T-helper 2 cell treated with Interferon-gamma antibody and Interleukin-4, amounts not matched to agents 5 μg/mL and 100 μg/mL, for 36 hours (primary cell): ENCODE results near the gene ZNF99.
"Not testable (repeated sequence)": the region's sequence is repeated elsewhere in the genome, so short reads cannot be mapped to it uniquely, and the experiment has no call there.

Experiments
- DNase-seq: peaks from one replicate; pipeline ENCODE4 v3.0.0; 2021; ENCODE audit warnings: low spot score
- H3K27ac Mint-ChIP-seq: one replicate; pipeline ENCODE4 v1.8.0; 2021; ENCODE audit warnings: mild to moderate bottlenecking, mixed read lengths
- H3K27me3 Mint-ChIP-seq: one replicate; pipeline ENCODE4 v1.8.0; 2021; ENCODE audit warnings: low read depth, mixed read lengths
- H3K36me3 Mint-ChIP-seq: one replicate; pipeline ENCODE4 v1.8.0; 2021; ENCODE audit warnings: low read depth, mixed read lengths
- H3K4me1 Mint-ChIP-seq: one replicate; pipeline ENCODE4 v1.8.0; 2021; ENCODE audit warnings: low read depth, mixed read lengths
- H3K4me3 Mint-ChIP-seq: one replicate; pipeline ENCODE4 v1.8.0; 2022; ENCODE audit warnings: mild to moderate bottlenecking, moderate library complexity, mixed read lengths
- H3K9me3 Mint-ChIP-seq: one replicate; pipeline ENCODE4 v1.8.0; 2021; ENCODE audit warnings: mixed read lengths

The ZNF99 gene

DNA sequence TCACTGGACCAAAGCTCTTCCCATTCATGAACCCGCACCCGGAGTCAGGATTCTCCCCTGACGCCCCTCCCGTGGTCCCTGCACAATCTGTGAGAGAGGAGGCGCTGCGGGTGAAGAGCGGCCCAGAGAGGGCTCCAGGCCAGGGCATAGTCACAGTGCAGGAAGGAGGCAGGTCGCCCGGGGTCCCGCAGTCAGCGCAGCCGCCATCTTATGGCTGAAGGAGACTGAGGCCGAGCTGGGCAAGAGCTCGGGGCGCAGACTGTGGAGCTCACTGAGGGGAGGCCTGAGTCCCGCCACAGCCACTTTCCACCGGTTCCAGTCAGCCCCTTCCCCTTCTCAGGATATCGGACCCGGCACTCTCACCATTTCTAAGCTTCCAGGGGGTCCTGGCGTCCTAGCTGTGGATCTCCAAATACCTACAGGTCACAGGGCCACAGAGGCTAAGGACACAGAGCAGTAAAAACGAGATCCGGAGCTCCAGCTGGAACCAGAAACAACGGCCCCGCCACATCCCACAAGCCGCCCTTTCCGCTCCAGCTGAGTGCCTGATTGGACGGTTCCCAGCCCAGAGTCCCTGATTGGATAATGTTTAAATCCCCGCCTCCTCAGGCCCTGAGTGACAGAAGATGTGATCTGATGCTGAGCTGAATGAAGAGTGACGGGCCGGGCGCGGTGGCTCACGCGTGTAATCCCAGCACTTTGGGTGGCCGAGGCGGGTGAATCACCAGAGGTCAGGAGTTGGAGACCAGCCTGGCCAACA, at the start of gene ZNF99:
TSS of gene ZNF99 (minus strand) at position 501 of the 760 bp plus-strand sequence. CDS start at position 366, 135 bp downstream.
- no peak for DNase-seq
- Mint-ChIP-seq H3K4me3 (no peak within 1 kb of the TSS), H3K9me3 (peaks cover 36% of the 10 kb centered on the region), H3K36me3 (peaks cover 2% of the 10 kb centered on the region), H3K4me1 (no peaks in the 10 kb centered on the region), H3K27ac (no peak within 1 kb of the TSS), H3K27me3 (no peaks in the 10 kb centered on the region)

DNA sequence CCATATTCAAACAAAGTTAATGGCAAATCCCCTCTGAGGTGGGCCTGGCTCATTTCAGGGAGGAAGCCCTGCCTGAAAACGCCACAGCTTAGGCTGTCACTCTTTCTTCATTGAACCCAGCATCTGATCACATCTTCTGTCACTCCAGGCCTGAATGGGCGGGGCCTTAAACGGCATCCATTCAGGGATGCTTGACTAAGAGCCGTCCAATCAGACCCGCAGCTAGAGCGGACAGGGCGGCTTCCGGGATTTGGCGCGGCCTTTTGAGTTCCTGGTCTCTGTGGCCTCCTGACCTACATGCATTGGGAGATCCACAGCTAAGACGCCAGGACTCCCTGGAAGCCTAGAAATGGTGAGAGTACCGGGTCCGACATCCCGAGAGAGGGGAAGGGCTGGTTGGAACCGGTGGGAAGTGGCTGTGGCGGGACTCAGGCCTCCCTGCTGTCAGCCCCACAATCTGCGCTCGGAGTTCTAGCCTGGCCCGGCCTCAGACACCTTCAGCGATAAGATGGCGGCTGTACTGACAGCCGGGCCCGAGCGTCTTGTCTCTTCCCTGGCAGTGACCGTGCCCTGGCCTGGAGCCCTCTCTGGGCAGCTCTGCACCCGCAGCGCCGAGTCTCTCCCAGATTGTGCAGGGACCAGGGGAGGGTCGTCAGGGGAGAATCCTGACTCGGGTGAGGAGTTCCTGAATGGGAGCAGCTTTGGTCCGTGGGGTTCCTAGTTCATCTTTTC, 48.2 kb upstream of the ZNF99 start, which contains the start of gene ZNF723:
TSS of gene ZNF723 (plus strand) at position 261 of the 732 bp plus-strand sequence. CDS start at position 350, 89 bp downstream.
- Mint-ChIP-seq H3K27ac (no peak within 1 kb of the TSS), H3K9me3 (peaks cover 44% of the 10 kb centered on the region), H3K27me3 (no peaks in the 10 kb centered on the region), H3K4me1 (no peaks in the 10 kb centered on the region), H3K4me3 (no peak within 1 kb of the TSS), H3K36me3 (no peaks in the 10 kb centered on the region)
- DNase-seq: no peak

DNA sequence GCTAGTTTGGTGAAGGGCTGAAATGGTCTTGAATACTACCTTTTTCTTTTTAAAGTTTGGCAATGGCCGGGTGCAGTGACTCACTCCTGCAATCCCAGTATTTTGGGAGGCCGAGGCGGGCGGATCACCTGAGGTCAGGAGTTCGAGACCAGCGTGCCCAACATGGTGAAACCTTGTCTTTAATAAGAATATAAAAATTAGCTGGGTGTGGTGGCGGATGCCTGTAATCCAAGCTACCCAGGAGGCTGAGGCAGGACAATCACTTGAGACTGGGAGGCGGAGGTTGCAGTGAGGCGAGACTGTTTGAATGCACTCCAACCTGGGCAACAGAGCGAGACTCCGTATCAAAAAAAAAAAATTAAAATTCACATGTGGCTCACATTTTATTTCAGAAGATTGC, 47.3 kb upstream of the ZNF99 start:
- Mint-ChIP-seq H3K27ac (no peak overlapping the region), H3K4me1 (no peaks in the 10 kb centered on the region), H3K9me3 (peaks cover 43% of the 10 kb centered on the region), H3K27me3 (no peaks in the 10 kb centered on the region), H3K36me3 (no peaks in the 10 kb centered on the region), H3K4me3 (no peak overlapping the region)
- no peak for DNase-seq

DNA sequence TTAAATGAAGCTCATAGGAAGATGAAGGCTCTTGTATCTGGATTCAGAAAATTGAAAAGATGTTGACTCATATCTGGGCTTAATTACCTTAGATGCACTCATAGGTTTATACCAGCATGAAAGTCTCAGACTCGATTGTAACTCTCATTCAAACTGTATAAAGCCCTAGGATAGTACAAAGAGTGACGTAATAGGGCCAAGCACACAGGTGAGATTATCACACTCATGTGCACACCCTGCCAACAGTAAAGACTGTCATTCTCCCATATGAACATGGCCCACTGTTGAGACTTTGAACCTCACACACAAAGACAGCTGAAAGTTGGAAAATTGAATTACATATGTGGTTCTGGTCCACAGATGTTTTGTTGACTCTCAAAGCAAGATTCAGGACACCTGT, 30.2 kb upstream of the ZNF99 start:
- Mint-ChIP-seq H3K4me1 (no peaks in the 10 kb centered on the region), H3K9me3 (peaks cover 82% of the 10 kb centered on the region), H3K4me3 (no peak overlapping the region), H3K36me3 (no peaks in the 10 kb centered on the region), H3K27ac (no peak overlapping the region), H3K27me3 (no peaks in the 10 kb centered on the region)
- no peak for DNase-seq

DNA sequence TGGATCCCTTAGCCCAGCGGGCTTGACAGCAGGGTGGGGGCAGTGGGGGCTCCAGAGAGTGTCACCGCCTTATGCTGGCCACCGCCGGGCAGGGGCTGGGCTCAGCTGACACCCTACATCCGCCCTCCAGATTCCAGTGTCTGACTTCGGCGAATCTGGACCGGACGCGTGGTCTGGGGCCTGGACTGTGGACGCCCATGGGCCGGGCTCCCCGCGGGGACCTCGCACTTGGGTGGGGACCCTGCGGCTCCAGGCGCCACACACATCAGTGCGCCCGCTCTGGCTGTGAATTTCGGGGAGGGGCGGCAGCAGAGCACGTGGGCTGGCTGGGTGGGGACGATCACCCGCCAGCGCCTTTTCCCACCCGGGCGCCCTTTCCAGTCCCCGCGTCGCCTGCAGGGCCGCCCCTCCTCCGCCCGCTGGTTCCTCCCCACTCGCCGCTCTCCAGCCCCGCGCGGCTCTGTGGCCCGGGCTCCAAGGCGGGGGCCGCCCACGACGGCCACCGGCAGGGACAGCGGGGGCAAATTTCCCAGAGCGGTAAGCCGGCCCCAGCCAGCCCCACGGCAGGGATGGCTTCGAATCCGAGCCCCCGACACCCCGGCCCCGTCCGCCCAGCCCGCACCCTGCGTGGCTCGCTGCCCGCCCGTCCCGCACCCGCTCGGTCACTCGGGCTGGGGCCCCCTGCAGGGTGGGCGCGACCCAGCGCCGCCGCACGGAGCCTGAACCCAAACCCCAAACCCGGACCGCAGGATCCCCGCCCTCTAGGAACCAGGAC, 23.3 kb upstream of the ZNF99 start:
- no peak for DNase-seq
- Mint-ChIP-seq H3K4me1 (no peaks in the 10 kb centered on the region), H3K27ac (no peak overlapping the region), H3K27me3 (no peaks in the 10 kb centered on the region), H3K36me3 (no peaks in the 10 kb centered on the region), H3K4me3 (no peak overlapping the region), H3K9me3 (peaks cover 39% of the 10 kb centered on the region)

DNA sequence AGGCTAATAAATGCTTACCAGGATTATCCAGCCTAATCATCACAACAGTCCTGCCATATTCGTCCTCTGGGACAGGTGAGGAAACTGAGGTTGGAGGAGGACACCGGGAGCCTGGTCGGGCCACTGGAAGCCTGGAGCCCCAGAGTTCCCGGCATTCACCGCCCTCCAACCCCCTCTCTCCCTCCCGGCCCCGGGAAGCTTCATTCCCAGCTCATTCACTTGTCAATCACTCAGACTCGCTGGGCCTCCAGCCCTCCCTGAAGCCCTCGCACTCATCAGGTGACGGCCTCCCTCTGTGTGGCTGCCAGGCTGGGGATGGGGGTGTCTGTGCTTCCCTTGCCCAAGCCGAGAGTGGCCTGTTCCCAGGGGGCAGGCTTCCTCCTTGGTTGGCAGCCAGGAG, 22.5 kb upstream of the ZNF99 start:
- no peaks in the 10 kb centered on the region for H3K27me3 Mint-ChIP-seq

DNA sequence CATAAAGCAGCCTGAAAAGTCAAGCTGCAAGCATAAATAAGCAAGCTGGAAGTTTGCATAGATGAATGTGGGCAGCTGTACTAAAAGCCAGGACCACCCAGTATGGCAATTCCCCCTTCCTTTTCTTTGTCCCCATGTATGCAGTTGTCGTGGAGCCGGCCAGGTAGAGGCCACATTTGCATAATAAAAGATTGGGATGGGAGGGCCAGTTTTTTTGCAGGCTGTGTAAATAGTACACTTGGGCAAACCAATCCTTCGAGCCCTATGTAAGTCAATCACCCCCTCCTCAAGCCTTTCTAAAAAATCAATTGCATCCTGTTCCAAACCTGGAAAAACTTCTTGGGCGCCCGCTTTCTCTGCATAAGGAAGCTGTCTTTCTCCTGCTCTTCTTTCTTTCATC, 13.1 kb upstream of the ZNF99 start:
- Mint-ChIP-seq H3K4me1 (no peaks in the 10 kb centered on the region), H3K4me3 (no peak overlapping the region), H3K36me3 (peaks cover 4% of the 10 kb centered on the region), H3K9me3 (peaks cover 62% of the 10 kb centered on the region), H3K27ac (no peak overlapping the region), H3K27me3 (no peaks in the 10 kb centered on the region)
- no peak for DNase-seq

More for the DNA sequence above, 22.5 kb upstream of the ZNF99 start:
- Mint-ChIP-seq H3K4me3 (no peak overlapping the region), H3K4me1 (no peaks in the 10 kb centered on the region), H3K9me3 (peaks cover 36% of the 10 kb centered on the region), H3K36me3 (no peaks in the 10 kb centered on the region), H3K27ac (no peak overlapping the region)
- no peak for DNase-seq

DNA sequence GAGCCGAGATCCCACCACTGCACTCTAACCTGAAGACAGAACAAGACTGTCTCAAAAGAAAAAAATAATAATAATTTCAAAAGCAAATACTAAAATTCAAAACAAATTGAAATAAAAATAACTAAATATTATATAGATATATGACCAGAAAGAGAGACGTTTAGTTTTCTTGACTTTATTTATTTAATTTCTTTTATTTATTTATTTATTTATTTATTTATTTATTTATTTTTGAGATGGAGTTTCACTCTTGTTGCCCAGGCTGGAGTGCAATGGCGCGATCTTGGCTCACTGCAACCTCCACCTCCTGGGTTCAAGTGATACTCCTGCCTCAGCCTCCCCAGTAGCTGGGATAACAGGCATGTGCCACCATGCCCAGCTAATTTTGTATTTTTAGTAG, 8.9 kb upstream of the ZNF99 start:
- not testable (repeated sequence) for H3K4me3 Mint-ChIP-seq, H3K4me1 Mint-ChIP-seq, H3K27ac Mint-ChIP-seq, DNase-seq, H3K27me3 Mint-ChIP-seq, H3K36me3 Mint-ChIP-seq
- peaks cover 60% of the 10 kb centered on the region for H3K9me3 Mint-ChIP-seq

DNA sequence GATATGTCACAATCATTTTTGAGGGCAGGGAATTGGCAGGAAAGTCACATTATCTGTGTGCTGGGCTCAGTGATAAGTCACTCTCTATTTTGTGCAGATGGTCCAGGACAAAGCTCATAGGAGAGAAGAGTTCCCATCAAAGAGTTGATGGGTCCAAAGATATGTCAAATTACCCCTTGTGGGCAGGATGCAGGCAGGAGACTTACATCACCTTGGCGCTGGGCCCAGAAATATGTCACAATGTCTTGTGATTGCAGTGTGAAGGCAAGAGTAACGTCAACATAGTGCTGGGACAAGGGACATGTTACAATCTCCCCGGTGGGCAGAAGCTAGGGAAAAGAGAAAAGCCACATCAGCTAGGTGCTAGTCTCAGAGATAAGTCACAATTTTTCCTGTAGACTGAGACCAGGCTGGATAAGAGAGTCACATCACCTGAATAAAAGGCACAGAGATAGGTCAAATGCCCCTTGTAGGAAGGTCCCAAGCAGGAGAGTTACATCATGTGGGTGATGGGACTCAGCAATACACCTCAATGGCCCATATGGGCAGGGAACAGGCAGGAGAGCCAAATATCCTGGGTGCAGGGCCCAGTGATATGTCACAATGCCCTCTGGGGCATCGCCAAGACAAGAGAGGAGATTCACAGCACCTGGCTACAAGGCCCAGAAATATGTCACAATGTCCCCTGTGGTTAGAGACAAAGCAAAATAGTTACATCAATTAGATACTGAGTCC, 47.9 kb downstream of the ZNF99 start:
- Mint-ChIP-seq H3K4me3 (no peak overlapping the region), H3K27me3 (no peaks in the 10 kb centered on the region), H3K27ac (no peak overlapping the region), H3K4me1 (no peaks in the 10 kb centered on the region), H3K36me3 (no peaks in the 10 kb centered on the region), H3K9me3 (peaks cover 86% of the 10 kb centered on the region)
- DNase-seq: no peak

DNA sequence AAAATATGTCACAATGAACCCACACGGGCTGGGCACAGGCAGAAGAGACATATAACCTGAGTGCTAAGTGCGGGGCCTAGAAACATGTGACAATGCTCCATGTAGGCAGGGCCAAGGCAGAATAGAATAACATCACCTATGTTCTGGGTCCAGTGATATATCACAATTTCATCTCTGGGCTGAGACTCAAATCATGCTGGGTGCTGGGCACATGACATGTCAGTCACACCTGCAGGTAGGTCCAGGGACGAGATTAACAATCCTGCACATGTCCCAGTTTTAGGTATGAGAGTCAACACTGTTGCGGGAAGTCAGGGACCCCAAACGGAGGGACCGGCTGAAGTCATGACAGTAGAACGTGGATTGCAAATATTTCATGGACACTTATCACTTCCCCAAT, 50.3 kb downstream of the ZNF99 start:
- H3K4me3 Mint-ChIP-seq: no peak overlapping the region
- no peak overlapping the region for H3K27ac Mint-ChIP-seq
- no peaks in the 10 kb centered on the region for H3K4me1 Mint-ChIP-seq
- H3K36me3 Mint-ChIP-seq: no peaks in the 10 kb centered on the region
- H3K9me3 Mint-ChIP-seq: peaks cover 86% of the 10 kb centered on the region
- no peak for DNase-seq
- no peaks in the 10 kb centered on the region for H3K27me3 Mint-ChIP-seq

DNA sequence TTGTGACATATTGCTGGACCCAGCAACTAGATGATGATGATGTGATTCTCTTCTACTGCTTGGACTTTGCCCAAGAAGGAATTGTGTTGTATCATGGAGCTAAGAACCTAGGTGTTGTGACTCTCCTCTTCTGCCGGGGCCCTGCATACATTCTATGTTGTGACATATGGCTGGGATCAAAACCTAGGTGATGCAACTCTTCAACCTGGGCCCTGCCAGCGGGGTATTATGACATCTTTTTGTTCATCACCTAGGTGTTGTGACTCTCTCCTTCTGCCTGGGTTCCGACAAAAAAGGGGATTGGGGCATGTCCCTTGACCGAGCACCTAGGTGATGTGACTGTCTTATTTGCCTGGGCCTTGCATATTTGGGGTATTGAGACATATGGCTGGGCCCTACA, 55.7 kb downstream of the ZNF99 start:
- not testable (repeated sequence) for H3K4me3 Mint-ChIP-seq, H3K36me3 Mint-ChIP-seq, H3K4me1 Mint-ChIP-seq, DNase-seq, H3K27ac Mint-ChIP-seq, H3K27me3 Mint-ChIP-seq
- H3K9me3 Mint-ChIP-seq: peaks cover 87% of the 10 kb centered on the region

DNA sequence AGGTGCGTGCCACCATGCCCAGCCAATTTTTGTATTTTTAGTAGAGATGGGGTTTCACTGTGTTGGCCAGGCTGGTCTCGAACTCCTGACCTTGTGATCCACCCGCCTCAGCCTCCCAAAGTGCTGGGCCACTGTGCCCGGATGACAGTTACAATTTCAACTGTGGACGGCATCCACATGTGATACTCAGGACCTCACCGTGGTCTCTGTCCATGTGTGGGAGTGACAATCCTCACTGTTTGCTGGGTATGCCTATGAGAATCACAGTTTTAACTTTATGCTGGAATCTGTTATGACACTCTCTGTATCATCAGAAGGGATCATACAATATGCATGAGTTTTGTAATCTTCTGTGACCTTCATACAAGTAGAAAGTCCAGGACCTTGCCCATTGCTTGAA, 62.4 kb downstream of the ZNF99 start:
- H3K4me1 Mint-ChIP-seq, H3K4me3 Mint-ChIP-seq, H3K27ac Mint-ChIP-seq, H3K36me3 Mint-ChIP-seq, H3K27me3 Mint-ChIP-seq, DNase-seq: not testable (repeated sequence)
- peaks cover 79% of the 10 kb centered on the region for H3K9me3 Mint-ChIP-seq

DNA sequence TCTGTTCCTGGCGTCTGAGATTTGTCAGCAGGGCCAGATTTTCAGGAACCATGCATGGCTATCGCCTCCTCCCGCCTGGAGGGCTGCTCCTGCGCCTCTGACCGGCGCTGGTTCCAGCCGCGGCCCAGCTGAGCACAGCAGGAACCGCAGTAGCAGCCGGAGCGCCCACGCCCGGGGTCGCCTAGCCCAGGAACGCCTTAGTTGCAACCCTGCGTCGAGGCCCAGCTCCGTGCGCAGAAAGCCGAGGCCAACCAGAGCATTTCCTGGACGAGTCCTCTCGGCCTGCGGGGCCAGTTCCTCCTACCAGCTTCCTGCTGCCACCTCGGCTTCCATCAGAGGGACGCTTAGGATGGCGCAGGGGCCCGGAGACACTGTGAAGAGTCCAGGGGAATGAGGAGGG, 75.0 kb downstream of the ZNF99 start:
- Mint-ChIP-seq H3K4me3 (no peak overlapping the region), H3K36me3 (no peaks in the 10 kb centered on the region), H3K9me3 (peaks cover 26% of the 10 kb centered on the region), H3K27me3 (no peaks in the 10 kb centered on the region), H3K4me1 (no peaks in the 10 kb centered on the region), H3K27ac (no peak overlapping the region)
- DNase-seq: no peak
